PFSK-1 (cell line): ENCODE results near the gene FBXL2.

Source experiments
- POLR2AphosphoS5 ChIP-seq: IDR thresholded peaks from 2 replicates; pipeline ENCODE4 v1.6.1; 2012; ENCODE audit warnings: low read depth, mild to moderate bottlenecking, control low read depth, low read length, moderate library complexity
- SIN3A ChIP-seq: IDR thresholded peaks from 2 replicates; pipeline ENCODE4 v1.6.1; 2012; ENCODE audit warnings: mild to moderate bottlenecking, low read length, moderate library complexity, borderline replicate concordance; ENCODE audit not compliant: insufficient read depth
- TAF1 ChIP-seq: IDR thresholded peaks from 2 replicates; pipeline ENCODE4 v1.6.1; 2012; ENCODE audit warnings: low read length, control low read depth, borderline replicate concordance; ENCODE audit not compliant: insufficient read depth
- TF ChIP-seq, protein P1 (sequence below), 2 experiments: IDR thresholded peaks; 2 replicates each; pipeline versions ENCODE4 v1.6.1 to v1.8.0; 2011 to 2012; ENCODE audit warnings: low read depth in 2 of 2, low read length in 2 of 2, control low read depth in 1 of 2, inconsistent platforms in 1 of 2, mild to moderate bottlenecking in 1 of 2, moderate library complexity in 1 of 2; ENCODE audit not compliant: insufficient read depth in 1 of 2

DNA sequence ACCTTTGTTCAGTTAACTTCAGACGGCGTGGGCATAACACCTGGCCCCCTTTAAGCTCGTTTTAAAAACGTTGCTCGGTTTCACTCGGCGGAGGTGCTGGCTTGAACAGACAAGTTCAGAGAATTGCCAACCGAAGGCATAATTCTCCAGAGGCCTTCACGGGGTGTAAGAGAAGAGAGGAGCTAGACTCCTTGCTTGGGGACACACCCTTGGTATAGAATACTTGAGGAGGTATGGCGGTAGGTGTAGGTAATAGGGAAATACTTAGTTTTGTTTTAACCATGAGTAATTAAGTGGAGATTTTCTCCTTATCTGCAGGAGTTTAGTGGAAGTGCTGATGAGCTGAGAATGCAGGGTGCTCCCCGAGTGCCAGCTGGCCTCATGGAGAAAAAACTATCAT lies 921 bp downstream of the FBXL2 start:
- no peak for TF ChIP-seq POLR2AphosphoS5
- TF ChIP-seq TAF1: no peak
- TF ChIP-seq, protein P1, sequence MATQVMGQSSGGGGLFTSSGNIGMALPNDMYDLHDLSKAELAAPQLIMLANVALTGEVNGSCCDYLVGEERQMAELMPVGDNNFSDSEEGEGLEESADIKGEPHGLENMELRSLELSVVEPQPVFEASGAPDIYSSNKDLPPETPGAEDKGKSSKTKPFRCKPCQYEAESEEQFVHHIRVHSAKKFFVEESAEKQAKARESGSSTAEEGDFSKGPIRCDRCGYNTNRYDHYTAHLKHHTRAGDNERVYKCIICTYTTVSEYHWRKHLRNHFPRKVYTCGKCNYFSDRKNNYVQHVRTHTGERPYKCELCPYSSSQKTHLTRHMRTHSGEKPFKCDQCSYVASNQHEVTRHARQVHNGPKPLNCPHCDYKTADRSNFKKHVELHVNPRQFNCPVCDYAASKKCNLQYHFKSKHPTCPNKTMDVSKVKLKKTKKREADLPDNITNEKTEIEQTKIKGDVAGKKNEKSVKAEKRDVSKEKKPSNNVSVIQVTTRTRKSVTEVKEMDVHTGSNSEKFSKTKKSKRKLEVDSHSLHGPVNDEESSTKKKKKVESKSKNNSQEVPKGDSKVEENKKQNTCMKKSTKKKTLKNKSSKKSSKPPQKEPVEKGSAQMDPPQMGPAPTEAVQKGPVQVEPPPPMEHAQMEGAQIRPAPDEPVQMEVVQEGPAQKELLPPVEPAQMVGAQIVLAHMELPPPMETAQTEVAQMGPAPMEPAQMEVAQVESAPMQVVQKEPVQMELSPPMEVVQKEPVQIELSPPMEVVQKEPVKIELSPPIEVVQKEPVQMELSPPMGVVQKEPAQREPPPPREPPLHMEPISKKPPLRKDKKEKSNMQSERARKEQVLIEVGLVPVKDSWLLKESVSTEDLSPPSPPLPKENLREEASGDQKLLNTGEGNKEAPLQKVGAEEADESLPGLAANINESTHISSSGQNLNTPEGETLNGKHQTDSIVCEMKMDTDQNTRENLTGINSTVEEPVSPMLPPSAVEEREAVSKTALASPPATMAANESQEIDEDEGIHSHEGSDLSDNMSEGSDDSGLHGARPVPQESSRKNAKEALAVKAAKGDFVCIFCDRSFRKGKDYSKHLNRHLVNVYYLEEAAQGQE (IDR thresholded peaks at IDR 0.05; ENCODE audit: insufficient read depth in 1 of 2, low read depth in 2 of 2, low read length in 2 of 2): no peak
- no peak for TF ChIP-seq SIN3A
